Measurements from ENCODE around the gene MOSPD3. TPM values are rescaled to one million over a fixed set of nuclear protein-coding genes. Genes with fewer than 3 reads are reported as not detected.

The MOSPD3 gene
- total RNA-seq, 2 donors from 2014 or later: 9.2 to 29.6 TPM

DNA sequence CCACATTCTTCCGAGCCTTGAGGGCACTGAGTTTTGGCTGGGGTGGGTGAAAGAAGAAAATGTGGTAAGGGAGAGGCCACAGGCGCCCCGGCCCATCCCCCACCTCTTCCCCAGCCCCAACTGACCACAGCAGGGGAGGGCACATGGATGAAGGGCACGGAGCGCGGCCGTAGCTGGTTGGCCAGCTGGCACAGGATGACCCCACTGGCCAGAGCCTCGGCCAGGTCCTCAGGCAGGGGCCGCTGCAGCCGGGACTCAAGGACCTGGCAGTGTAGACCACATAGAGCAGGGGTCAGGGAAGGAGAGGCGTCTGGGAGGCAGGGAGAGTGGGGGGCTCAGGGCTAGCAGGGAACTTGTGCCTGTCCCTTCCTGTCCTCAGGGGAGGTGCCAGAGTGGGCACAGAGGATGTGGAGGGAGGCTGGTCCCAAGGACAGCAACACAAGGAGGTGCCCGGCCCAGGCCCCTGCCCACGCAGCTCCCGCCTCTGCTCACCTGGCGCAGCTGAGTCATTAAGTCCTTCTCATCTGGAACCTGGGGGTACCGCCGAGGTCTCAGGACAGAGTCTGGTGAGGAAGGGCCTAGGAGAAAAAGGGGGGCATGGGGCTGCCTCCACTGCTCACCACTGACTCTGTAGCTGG, 36.5 kb upstream of the MOSPD3 start:
- Histone ChIP-seq H3K9me3 (no peaks in the 10 kb centered on the region), H3K27me3 (replicated peaks; ENCODE audit: insufficient read depth) (no peaks in the 10 kb centered on the region), H3K27ac (no peak overlapping the region), H3K4me1 (ENCODE audit: control insufficient read depth in 1 of 2, low read depth in 2 of 2) (no peaks in the 10 kb centered on the region), H3K36me3 (peaks cover 56% of the 10 kb centered on the region), H3K4me3 (no peak overlapping the region)
- DNase-seq (ENCODE audit: low spot score): no peak
- ATAC-seq (ENCODE audit: insufficient number of reproducible peaks, low FRiP score, low read depth): no peak
- no peak for TF ChIP-seq CTCF (IDR thresholded peaks at IDR 0.05)

DNA sequence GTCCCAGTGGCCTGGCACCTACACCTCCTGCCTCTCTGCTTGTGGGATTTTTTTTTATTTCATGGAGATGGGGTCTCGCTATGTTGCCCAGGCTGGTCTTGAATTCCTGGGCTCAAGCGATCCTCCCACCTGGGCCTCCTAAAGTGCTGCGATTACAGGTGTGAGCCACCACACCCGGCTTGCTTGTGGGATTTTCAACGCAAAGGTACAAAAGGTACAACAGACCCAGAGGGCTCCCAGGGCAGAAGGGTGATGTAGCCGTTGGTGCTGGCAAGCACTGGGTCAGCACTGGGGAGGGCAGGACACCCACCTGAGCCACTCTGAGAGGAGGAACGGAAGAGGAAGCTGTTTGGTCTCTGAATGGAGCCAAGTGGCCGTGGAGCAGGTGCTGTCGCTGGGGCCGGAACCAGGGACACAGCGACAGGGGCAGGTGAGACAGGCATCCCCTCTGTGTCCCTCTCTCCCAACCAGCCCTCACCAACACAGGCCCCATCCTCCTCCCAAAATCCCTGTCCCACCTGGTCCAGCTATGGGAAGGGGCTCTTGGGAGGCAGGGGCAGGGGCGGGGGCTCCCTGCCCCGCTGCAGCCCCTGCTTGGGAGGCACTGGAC, 35.9 kb upstream of the MOSPD3 start:
- ATAC-seq (ENCODE audit: insufficient number of reproducible peaks, low FRiP score, low read depth) (no peak), DNase-seq (ENCODE audit: low spot score) (no peak)
- Histone ChIP-seq H3K36me3 (peaks cover 62% of the 10 kb centered on the region), H3K27ac (no peak overlapping the region), H3K9me3 (no peaks in the 10 kb centered on the region), H3K4me1 (ENCODE audit: control insufficient read depth in 1 of 2, low read depth in 2 of 2) (no peaks in the 10 kb centered on the region), H3K4me3 (no peak overlapping the region), H3K27me3 (replicated peaks; ENCODE audit: insufficient read depth) (no peaks in the 10 kb centered on the region)
- TF ChIP-seq CTCF (IDR thresholded peaks at IDR 0.05): no peak

DNA sequence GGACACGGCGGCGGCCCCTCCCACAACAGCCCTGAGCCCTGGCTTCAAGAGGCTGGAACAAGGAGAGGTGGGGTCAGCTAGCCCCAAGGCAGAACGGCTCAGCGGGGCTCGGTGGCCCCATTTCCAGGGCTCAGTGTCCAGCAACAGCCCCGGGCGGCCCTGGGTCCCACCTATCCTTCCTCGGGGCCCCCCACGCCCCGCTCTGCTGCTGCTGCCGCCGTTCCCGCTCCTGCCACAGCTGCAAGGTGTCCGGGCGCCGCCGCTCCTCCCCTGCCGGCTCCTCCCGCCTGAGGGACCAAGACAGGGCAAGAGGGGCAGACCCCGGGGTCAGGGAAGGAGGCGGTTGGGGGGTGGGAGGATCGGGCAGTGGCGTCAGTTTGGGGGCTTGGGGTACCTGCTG, 35.2 kb upstream of the MOSPD3 start:
- Histone ChIP-seq H3K27ac (no peak overlapping the region), H3K27me3 (replicated peaks; ENCODE audit: insufficient read depth) (no peaks in the 10 kb centered on the region), H3K4me1 (ENCODE audit: control insufficient read depth in 1 of 2, low read depth in 2 of 2) (no peaks in the 10 kb centered on the region), H3K36me3 (peaks cover 66% of the 10 kb centered on the region), H3K9me3 (no peaks in the 10 kb centered on the region), H3K4me3 (no peak overlapping the region)
- DNase-seq (ENCODE audit: low spot score): no peak
- TF ChIP-seq CTCF (IDR thresholded peaks at IDR 0.05): no peak
- no peak for ATAC-seq (ENCODE audit: insufficient number of reproducible peaks, low FRiP score, low read depth)

DNA sequence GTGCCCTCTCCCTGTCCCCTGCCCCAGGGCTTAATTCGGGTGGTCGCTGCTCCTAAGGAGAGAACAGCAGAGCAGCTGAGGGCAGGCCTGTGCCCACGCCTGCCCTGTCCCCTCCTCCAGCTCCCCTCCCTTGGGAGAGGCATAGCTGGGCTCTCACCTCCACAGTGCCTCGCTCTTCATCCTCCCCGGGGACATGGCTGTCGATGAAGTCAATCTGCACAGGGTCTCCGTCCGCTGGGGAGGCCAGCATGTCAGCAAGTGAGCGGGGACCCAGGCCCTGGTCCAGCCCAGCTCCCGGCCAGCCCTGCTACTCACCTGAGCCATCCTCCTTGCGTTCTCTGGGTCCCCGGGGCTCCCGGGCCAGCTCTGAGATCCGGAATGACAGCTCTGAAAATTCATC, 34.8 kb upstream of the MOSPD3 start:
- no peak for TF ChIP-seq CTCF (IDR thresholded peaks at IDR 0.05)
- no peaks in the 10 kb centered on the region for H3K27me3 ChIP-seq (replicated peaks; ENCODE audit: insufficient read depth)
- H3K27ac ChIP-seq: no peak overlapping the region
- H3K4me1 ChIP-seq (ENCODE audit: control insufficient read depth in 1 of 2, low read depth in 2 of 2): no peaks in the 10 kb centered on the region
- ATAC-seq (ENCODE audit: insufficient number of reproducible peaks, low FRiP score, low read depth): no peak
- no peak for DNase-seq (ENCODE audit: low spot score)
- H3K4me3 ChIP-seq: no peak overlapping the region
- H3K36me3 ChIP-seq: peaks cover 67% of the 10 kb centered on the region
- no peaks in the 10 kb centered on the region for H3K9me3 ChIP-seq

- no peaks in the 10 kb centered on the region for H3K9me3 ChIP-seq
- H3K36me3 ChIP-seq: peaks cover 67% of the 10 kb centered on the region
- no peak for DNase-seq (ENCODE audit: low spot score)
These were observed 33.8 kb upstream of the MOSPD3 start for GRCh38 chr7:100578246-100579183.

More at GRCh38 chr7:100578246-100579183, 33.8 kb upstream of the MOSPD3 start:
- TF ChIP-seq CTCF (IDR thresholded peaks at IDR 0.05): no peak
- Histone ChIP-seq H3K27ac (no peak overlapping the region), H3K4me3 (no peak overlapping the region), H3K4me1 (ENCODE audit: control insufficient read depth in 1 of 2, low read depth in 2 of 2) (peaks cover 0 to 6% of the 10 kb centered on the region in 2 donors), H3K27me3 (replicated peaks; ENCODE audit: insufficient read depth) (no peaks in the 10 kb centered on the region)
- no peak for ATAC-seq (ENCODE audit: insufficient number of reproducible peaks, low FRiP score, low read depth)
